Heart right ventricle (tissue), 16 donors: ENCODE results near the gene GNG10. TPM values are rescaled to one million over a fixed set of nuclear protein-coding genes. Genes with fewer than 3 reads are reported as not detected.

Source experiments
- ATAC-seq, 8 donors: fragments of 200-7000 bp; cut with Tn5 transposase; one replicate each; pipeline ENCODE4 v1.9.1; 2020; ENCODE audit warnings: mild to moderate bottlenecking in 8 of 8, moderate library complexity in 8 of 8, moderate number of reproducible peaks in 1 of 8
- DNase-seq, 2 donors: peaks; one replicate each; pipeline ENCODE4 v3.0.0-alpha.2; 2020
- H3K27ac ChIP-seq, 10 donors: fragments of 200-600 bp; sonication (generic) in 2 of 10; one replicate each; pipeline versions ENCODE4 v1.5.0 to v1.8.0; 2020 to 2022; ENCODE audit warnings: mild to moderate bottlenecking in 3 of 10
- H3K27me3 ChIP-seq, 7 donors: fragments of 200-600 bp; one replicate each; pipeline ENCODE4 v1.8.0; 2021 to 2022; ENCODE audit warnings: mild to moderate bottlenecking in 2 of 7
- H3K36me3 ChIP-seq, 9 donors: fragments of 200-600 bp; sonication (generic) in 1 of 9; one replicate each; pipeline versions ENCODE4 v1.5.0 to v1.8.0; 2020 to 2022; ENCODE audit warnings: mild to moderate bottlenecking in 2 of 9
- H3K4me1 ChIP-seq, 9 donors: fragments of 200-600 bp; sonication (generic) in 1 of 9; one replicate each; pipeline versions ENCODE4 v1.5.0 to v1.8.0; 2020 to 2022; ENCODE audit warnings: mild to moderate bottlenecking in 4 of 9
- H3K4me3 ChIP-seq, 10 donors: fragments of 200-600 bp; sonication (generic) in 2 of 10; one replicate each; pipeline versions ENCODE4 v1.5.0 to v1.8.0; 2020 to 2022; ENCODE audit warnings: mild to moderate bottlenecking in 7 of 10, moderate library complexity in 2 of 10
- H3K9me3 ChIP-seq, 11 donors: fragments of 200-600 bp in 10 of 11; sonication (generic) in 2 of 11; one replicate each; pipeline versions ENCODE4 v1.5.0 to v1.8.0; 2013 to 2022; ENCODE audit warnings: mild to moderate bottlenecking in 2 of 11, control low read depth in 1 of 11, moderate library complexity in 1 of 11
- WGBS, 2 donors: extraction: QIAGEN DNeasy Blood & Tissue Kit; methylation state at CpG; one replicate each; pipeline ENCODE4 v1.1.7; 2013; ENCODE audit warnings: inconsistent platforms in 1 of 2; 5-methylcytosine and 5-hydroxymethylcytosine counted together
- intact Hi-C, 10 donors: fragments of 100-400 bp; cut with DNase I; formaldehyde crosslinking; loops; one replicate each; pipeline versions ENCODE4 v1.11.1 to v1.14.2; 2022
- polyA plus RNA-seq, 2 donors: library from polyadenylated mRNA; stranded (reverse); fragments of 200-250 nt; gene quantifications; one replicate each; pipeline ENCODE4 v1.2.3, GENCODE V29; 2013
- total RNA-seq, 10 donors: library from RNA; stranded (reverse); fragmentation: NEBNext Ultra II Directional in 3 of 10; extraction: Animal tissue kit (Norgen Biotek cat#: 25700) in 3 of 10; gene quantifications; one replicate each; pipeline versions ENCODE4 v1.2.1 to v1.2.4, GENCODE V29; 2021 to 2023
- TF ChIP-seq, protein P1 (sequence below), 9 donors: fragments of 200-600 bp; sonication (generic) in 2 of 9; IDR thresholded peaks; one replicate each; pipeline versions ENCODE4 v1.5.0 to v1.8.0; 2021 to 2022; ENCODE audit warnings: antibody characterized with exemption in 9 of 9, mild to moderate bottlenecking in 5 of 9, moderate library complexity in 1 of 9
- donor health status: Arrhythmogenic right ventricular cardiomyopathy.
- donor health status: ischemic (EF 13 %, LVEDD 7.1; RV severe dilation, severe dysfunction).
- donor health status: healthy with polysubstance abuse.
- donor health status: DM: no; HTN: yes; CAD: no.
- donor health status: DM: no; HTN: no; CAD: no.
- donor health status: ischemic (EF 25% LVEDD 6.9; RV normal size, moderate dysfunction).
- donor health status: ischemic (EF 25% LVEDD 5.7; RV mildly dilated, moderate dysfunction).
- donor health status: healthy.
- donor health status: DM: yes; HTN: yes; CAD: no.
- donor health status: Ischemic cardiomyopathy.
- donor health status: ischemic (EF 35%, LVEDD 5.7; RV mildly dilated, moderate dysfunction).
- donor health status: nonischemic (EF 11% LVEDD 7.7; RV severe dilation, severe dysfunction).
- donor health status: DM: yes; HTN: yes; CAD: no.
- donor health status: PGD.
- donor health status: ischemic (EF 29% LVEDD 5.4; RV normal size, mild dysfunction).
- donor health status: nonischemic (EF 23%, LVEDD 6.1; RV moderate dilation, normal function).

Gene GNG10
- total and polyA plus RNA-seq, 12 donors = 24.5 to 34.3 (median 26.3) TPM

DNA sequence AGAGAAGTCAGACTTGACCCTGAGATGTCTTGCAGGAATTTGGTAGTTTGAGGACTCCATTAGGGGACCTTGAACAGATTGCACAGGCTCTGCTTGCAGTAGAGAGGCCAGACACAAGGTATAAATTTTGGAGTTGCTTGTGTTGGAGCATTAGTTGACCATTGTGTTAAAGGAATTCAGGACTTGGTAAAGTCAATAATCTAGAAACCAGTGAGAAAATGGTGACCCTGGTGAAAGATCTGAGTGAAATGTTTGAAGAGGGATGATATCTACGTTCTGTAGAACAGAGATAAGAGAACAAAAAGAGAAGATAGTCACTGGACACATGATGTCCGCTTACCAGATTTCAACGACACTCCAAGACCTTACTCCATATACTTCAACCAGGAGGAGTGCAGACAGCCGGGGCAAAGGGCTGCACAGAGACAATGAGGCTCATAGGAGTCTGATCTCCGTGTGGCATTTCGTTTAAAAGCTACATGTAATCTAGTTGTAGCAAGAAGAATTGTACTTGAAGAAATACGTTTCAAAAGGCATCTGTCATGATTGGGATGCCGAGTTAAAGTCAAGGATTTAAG is 17.1 kb upstream of the GNG10 start:
- Histone ChIP-seq H3K27ac (no peak overlapping the region), H3K36me3 (peaks cover 0 to 40% (median 6%) of the 10 kb centered on the region in 9 donors), H3K27me3 (no peaks in the 10 kb centered on the region), H3K4me1 (no peaks in the 10 kb centered on the region), H3K4me3 (no peak overlapping the region), H3K9me3 (no peaks in the 10 kb centered on the region)
- ATAC-seq (no peak), DNase-seq (no peak)
- WGBS, 2 donors = 82% methylated on average over 8 of the region's 8 CpGs
- intact Hi-C loops = no loop called here
- TF ChIP-seq, protein P1, sequence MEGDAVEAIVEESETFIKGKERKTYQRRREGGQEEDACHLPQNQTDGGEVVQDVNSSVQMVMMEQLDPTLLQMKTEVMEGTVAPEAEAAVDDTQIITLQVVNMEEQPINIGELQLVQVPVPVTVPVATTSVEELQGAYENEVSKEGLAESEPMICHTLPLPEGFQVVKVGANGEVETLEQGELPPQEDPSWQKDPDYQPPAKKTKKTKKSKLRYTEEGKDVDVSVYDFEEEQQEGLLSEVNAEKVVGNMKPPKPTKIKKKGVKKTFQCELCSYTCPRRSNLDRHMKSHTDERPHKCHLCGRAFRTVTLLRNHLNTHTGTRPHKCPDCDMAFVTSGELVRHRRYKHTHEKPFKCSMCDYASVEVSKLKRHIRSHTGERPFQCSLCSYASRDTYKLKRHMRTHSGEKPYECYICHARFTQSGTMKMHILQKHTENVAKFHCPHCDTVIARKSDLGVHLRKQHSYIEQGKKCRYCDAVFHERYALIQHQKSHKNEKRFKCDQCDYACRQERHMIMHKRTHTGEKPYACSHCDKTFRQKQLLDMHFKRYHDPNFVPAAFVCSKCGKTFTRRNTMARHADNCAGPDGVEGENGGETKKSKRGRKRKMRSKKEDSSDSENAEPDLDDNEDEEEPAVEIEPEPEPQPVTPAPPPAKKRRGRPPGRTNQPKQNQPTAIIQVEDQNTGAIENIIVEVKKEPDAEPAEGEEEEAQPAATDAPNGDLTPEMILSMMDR (IDR thresholded peaks at IDR 0.05) = no peak

DNA sequence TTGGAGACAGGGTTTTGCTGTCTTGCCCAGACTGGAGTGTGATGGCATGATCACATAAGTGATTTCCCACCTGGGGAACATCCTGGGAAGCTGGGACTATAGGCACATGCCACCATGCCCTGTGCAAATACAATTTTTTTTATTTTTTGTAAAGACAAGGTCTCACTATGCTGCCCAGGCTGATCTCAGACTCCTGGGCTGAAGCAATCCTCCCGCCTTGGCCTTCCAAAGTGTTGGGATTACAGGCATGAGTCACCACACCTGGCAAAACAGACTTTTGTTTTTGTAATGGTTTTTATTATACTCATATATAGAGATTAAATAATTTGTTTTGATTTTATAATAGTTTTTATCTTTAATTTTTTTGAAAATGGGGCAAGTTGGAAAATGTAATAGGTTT is 15.6 kb upstream of the GNG10 start:
- no peak overlapping the region for H3K27ac ChIP-seq
- peaks cover 0 to 55% (median 6%) of the 10 kb centered on the region in 9 donors for H3K36me3 ChIP-seq
- H3K9me3 ChIP-seq = no peaks in the 10 kb centered on the region
- 90 to 98% methylated on average over 1 of the region's 1 CpG for WGBS, 2 donors
- DNase-seq = no peak
- H3K4me3 ChIP-seq = no peak overlapping the region
- intact Hi-C loops = no loop called here
- TF ChIP-seq, protein P1 (IDR thresholded peaks at IDR 0.05) = no peak
- no peaks in the 10 kb centered on the region for H3K27me3 ChIP-seq
- no peak for ATAC-seq
- H3K4me1 ChIP-seq = no peaks in the 10 kb centered on the region

DNA sequence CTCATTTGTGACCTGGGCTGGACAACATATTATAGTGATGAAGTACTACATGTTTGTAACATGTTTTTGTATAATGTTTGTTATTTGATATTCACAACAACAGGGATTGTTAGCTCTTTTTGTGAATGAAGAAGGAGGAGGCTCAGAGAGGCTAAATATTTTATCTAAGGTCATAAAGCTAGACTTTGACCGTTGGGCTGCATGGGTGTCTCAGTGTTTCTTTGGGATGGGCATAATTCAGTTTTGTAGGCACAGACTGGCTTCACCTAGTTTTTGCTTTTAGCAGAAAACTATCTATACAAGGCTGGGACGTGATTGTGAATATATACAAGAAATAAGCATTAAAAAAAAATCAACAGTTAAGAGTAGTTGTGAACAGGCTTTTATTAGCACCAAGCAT is 15.0 kb upstream of the GNG10 start:
- intact Hi-C loops = no loop called here
- H3K9me3 ChIP-seq = no peaks in the 10 kb centered on the region
- TF ChIP-seq, protein P1 (IDR thresholded peaks at IDR 0.05) = no peak
- WGBS, 2 donors = 83 to 91% methylated on average over 2 of the region's 2 CpGs
- no peaks in the 10 kb centered on the region for H3K4me1 ChIP-seq
- no peak overlapping the region for H3K4me3 ChIP-seq
- H3K27me3 ChIP-seq = no peaks in the 10 kb centered on the region
- H3K27ac ChIP-seq = no peak overlapping the region
- ATAC-seq (no peak), DNase-seq (no peak)
- peaks cover 0 to 59% (median 6%) of the 10 kb centered on the region in 9 donors for H3K36me3 ChIP-seq

DNA sequence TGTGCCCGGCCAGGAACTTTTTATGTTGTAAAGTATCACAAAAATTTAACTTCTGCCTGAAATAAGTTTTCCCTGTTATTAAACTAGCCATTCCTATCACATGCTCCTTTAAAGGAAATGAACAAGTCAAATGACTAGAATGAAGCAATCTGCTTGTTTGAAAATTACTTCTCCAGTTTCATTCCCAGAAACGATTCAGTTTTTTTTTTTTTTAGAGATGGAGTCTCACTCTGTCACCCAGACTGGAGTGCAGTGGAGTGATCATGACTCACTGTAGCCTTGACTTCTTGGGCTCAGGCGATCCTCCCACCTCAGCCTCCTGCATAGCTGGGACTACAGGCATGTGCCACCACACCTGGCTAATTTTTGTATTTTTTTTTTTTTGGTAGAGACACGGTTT is 13.3 kb upstream of the GNG10 start:
- Histone ChIP-seq H3K27ac (peak overlapping the region in 1 of 10 donors; percentile 48), H3K4me1 (no peaks in the 10 kb centered on the region), H3K9me3 (no peaks in the 10 kb centered on the region), H3K27me3 (no peaks in the 10 kb centered on the region), H3K4me3 (no peak overlapping the region), H3K36me3 (peaks cover 0 to 63% (median 6%) of the 10 kb centered on the region in 9 donors)
- TF ChIP-seq, protein P1 (IDR thresholded peaks at IDR 0.05) = no peak
- no peak for DNase-seq
- WGBS, 2 donors = 86 to 93% methylated on average over 4 of the region's 4 CpGs
- no peak for ATAC-seq
- intact Hi-C loops = no loop called here
